ENCODE data around the gene PPP1R18. TPM values are rescaled to one million over a fixed set of nuclear protein-coding genes. Genes with fewer than 3 reads are reported as not detected.
A peak's percentile ranks its signal among the peaks of the same experiment; 100 is the strongest.

Gene PPP1R18
- total and polyA plus RNA-seq, 3 experiments from 2014 or later: 149 to 166 (median 153) TPM

- DNase-seq: no peak
- Mint-ChIP-seq H3K9me3 (no peaks in the 10 kb centered on the region), H3K4me1 (peaks cover 0 to 3% (median 2%) of the 10 kb centered on the region in 3 donors), H3K36me3 (peaks cover 8 to 90% (median 35%) of the 10 kb centered on the region in 3 donors), H3K27ac (peak overlapping the region in 5 of 8 donors; percentile 14 to 88 (median 51)), H3K4me3 (peak overlapping the region in 1 of 7 donors; percentile 34), H3K27me3 (no peaks in the 10 kb centered on the region)
- H3K36me3 ChIP-seq (ENCODE audit: insufficient read depth, low read length): peaks cover 57% of the 10 kb centered on the region
- no peaks in the 10 kb centered on the region for H3K4me1 ChIP-seq (ENCODE audit: insufficient read depth, low read length)
- no peaks in the 10 kb centered on the region for H3K27me3 ChIP-seq (ENCODE audit: insufficient read depth, low read length, poor library complexity, severe bottlenecking)
- no peak overlapping the region for H3K4me3 ChIP-seq (ENCODE audit: low read length)
- no peaks in the 10 kb centered on the region for H3K9me3 ChIP-seq (ENCODE audit: low read length)
- POLR2A ChIA-PET: no interaction called here
- H3K27ac ChIP-seq (ENCODE audit: low read depth, low read length): no peak overlapping the region
- CTCF ChIA-PET: interaction anchor here (1.3 kb wide), 1 partner anchor 24 kb away, joined by 3 read pairs; no protein-coding TSS in a partner anchor
Observed at GRCh38 chr6:30654798-30655742, 31.4 kb downstream of the PPP1R18 start.

- H3K4me1 Mint-ChIP-seq: peaks cover 13 to 19% (median 15%) of the 10 kb centered on the region in 3 donors
- Histone ChIP-seq H3K27ac (ENCODE audit: low read depth, low read length) (no peak overlapping the region), H3K36me3 (ENCODE audit: insufficient read depth, low read length) (peaks cover 30% of the 10 kb centered on the region), H3K4me3 (ENCODE audit: low read length) (no peak overlapping the region), H3K4me1 (ENCODE audit: insufficient read depth, low read length) (peaks cover 13% of the 10 kb centered on the region), H3K9me3 (ENCODE audit: low read length) (no peaks in the 10 kb centered on the region), H3K27me3 (ENCODE audit: insufficient read depth, low read length, poor library complexity, severe bottlenecking) (no peaks in the 10 kb centered on the region)
- H3K27ac Mint-ChIP-seq: peak overlapping the region in 2 of 8 donors; percentile 66 to 73
- peak overlapping the region in 2 of 7 donors; percentile 22 to 49 for H3K4me3 Mint-ChIP-seq
- ChIA-PET CTCF (interaction anchor here (0.7 kb wide), 1 partner anchor 24 kb away, joined by 3 read pairs; no protein-coding TSS in a partner anchor), POLR2A (interaction anchor here (1.9 kb wide), 1 partner anchor 33 kb away, joined by 10 read pairs; the partner anchor contains the start of gene MRPS18B)
- H3K27me3 Mint-ChIP-seq: no peaks in the 10 kb centered on the region
- DNase-seq: no peak
- H3K9me3 Mint-ChIP-seq: no peaks in the 10 kb centered on the region
- H3K36me3 Mint-ChIP-seq: peaks cover 0 to 61% (median 22%) of the 10 kb centered on the region in 3 donors
Observed at GRCh38 chr6:30651143-30651542, 35.3 kb downstream of the PPP1R18 start.

DNA sequence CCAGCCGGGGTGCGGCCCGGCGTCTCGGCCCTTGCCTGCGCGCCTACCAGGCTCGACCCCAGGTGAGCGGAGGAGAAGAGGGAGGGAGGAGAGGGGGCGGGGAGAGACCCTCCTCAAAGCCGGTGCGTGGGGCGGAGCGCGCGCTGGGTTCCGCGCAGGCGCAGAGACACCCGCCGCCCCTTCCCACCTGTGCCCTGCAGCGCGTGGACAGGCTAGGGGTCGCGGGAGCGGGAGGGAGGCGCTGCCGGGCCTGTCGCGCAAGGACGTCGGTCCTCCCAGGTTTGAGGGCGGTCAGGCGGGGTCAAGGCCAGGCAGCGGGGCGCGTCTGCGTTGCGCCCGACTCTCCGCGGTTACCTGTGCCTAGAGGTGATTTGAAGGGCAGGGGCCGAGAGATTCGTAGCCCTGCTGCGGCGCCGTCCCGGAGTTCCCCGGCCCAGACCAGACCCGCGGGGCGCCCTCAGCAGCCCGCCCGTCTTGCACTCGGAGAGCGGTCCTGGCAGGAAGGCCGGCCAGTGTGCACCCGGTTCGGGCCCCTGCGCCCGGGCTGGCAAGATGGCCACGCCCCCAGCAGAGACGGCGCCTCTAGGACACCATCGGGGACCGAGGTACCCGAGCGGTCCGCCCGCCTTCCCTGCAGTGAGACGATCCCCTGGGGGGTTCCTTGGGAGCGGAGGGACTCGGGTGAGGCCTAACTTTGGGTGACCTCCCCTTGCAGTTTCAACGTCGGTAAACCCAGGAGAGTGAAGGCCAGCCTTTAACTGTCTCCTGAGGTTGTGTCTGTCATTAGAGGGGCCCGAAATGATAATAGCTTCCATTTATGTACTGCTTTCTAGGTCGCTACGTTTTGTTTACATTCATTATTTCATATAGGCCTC, 39.0 kb downstream of the PPP1R18 start:
- Mint-ChIP-seq H3K36me3 (peaks cover 0 to 50% (median 15%) of the 10 kb centered on the region in 3 donors), H3K9me3 (no peaks in the 10 kb centered on the region), H3K4me3 (peak overlapping the region; percentile 84 to 95 (median 89)), H3K27me3 (no peaks in the 10 kb centered on the region), H3K4me1 (peaks cover 23 to 31% (median 24%) of the 10 kb centered on the region in 3 donors), H3K27ac (peak overlapping the region; percentile 84 to 96 (median 94))
- CTCF ChIA-PET: interaction anchor here (1.0 to 1.6 kb wide), 2 partner anchors 75 to 83 kb away, joined by 3 to 4 read pairs; no protein-coding TSS in a partner anchor
- peak overlapping the region; percentile 86 for H3K27ac ChIP-seq (ENCODE audit: low read depth, low read length)
- H3K4me1 ChIP-seq (ENCODE audit: insufficient read depth, low read length): peaks cover 18% of the 10 kb centered on the region
- H3K9me3 ChIP-seq (ENCODE audit: low read length): no peaks in the 10 kb centered on the region
- peak; percentile 61 to 83 (median 64) for DNase-seq
- no peaks in the 10 kb centered on the region for H3K27me3 ChIP-seq (ENCODE audit: insufficient read depth, low read length, poor library complexity, severe bottlenecking)
- H3K36me3 ChIP-seq (ENCODE audit: insufficient read depth, low read length): peaks cover 9% of the 10 kb centered on the region
- POLR2A ChIA-PET: interaction anchor here (0.6 to 0.9 kb wide), 4 partner anchors 32 to 175 kb away, joined by 3 to 4 read pairs (median 4); no protein-coding TSS in a partner anchor
- H3K4me3 ChIP-seq (ENCODE audit: low read length): peak overlapping the region; percentile 61

- peaks cover 0 to 46% (median 12%) of the 10 kb centered on the region in 3 donors for H3K36me3 Mint-ChIP-seq
- CTCF ChIA-PET: interaction anchor here (1.0 to 1.7 kb wide), 3 partner anchors 32 to 84 kb away, joined by 3 to 5 read pairs (median 4); no protein-coding TSS in a partner anchor
- Histone ChIP-seq H3K4me3 (ENCODE audit: low read length) (peak within 1 kb of the TSS; percentile 61), H3K4me1 (ENCODE audit: insufficient read depth, low read length) (peaks cover 18% of the 10 kb centered on the region), H3K9me3 (ENCODE audit: low read length) (no peaks in the 10 kb centered on the region), H3K27me3 (ENCODE audit: insufficient read depth, low read length, poor library complexity, severe bottlenecking) (no peaks in the 10 kb centered on the region), H3K27ac (ENCODE audit: low read depth, low read length) (peak within 1 kb of the TSS; percentile 86), H3K36me3 (ENCODE audit: insufficient read depth, low read length) (peaks cover 1% of the 10 kb centered on the region)
- DNase-seq: peak; percentile 90 to 97 (median 90)
- H3K27me3 Mint-ChIP-seq: no peaks in the 10 kb centered on the region
- peaks cover 23 to 31% (median 27%) of the 10 kb centered on the region in 3 donors for H3K4me1 Mint-ChIP-seq
- H3K4me3 Mint-ChIP-seq: peak within 1 kb of the TSS; percentile 84 to 95 (median 89)
- no peaks in the 10 kb centered on the region for H3K9me3 Mint-ChIP-seq
- H3K27ac Mint-ChIP-seq: peak within 1 kb of the TSS; percentile 84 to 96 (median 94)
- POLR2A ChIA-PET: interaction anchor here (0.6 to 1.2 kb wide), 6 partner anchors 70 to 1057 kb away, joined by 3 to 4 read pairs (median 4); partner anchors contain the start of gene MDC1
Observed at GRCh38 chr6:30646450-30647241, 39.8 kb downstream of the PPP1R18 start, which contains the start of gene C6orf136. Gene C6orf136, plus strand, starts transcription at chr6:30647133. Its CDS starts 99 bp downstream, at chr6:30647232.

- Mint-ChIP-seq H3K36me3 (peaks cover 0 to 45% (median 13%) of the 10 kb centered on the region in 3 donors), H3K27ac (peak overlapping the region in 7 of 8 donors; percentile 25 to 96 (median 90)), H3K4me3 (peak overlapping the region in 4 of 7 donors; percentile 38 to 92 (median 89)), H3K27me3 (no peaks in the 10 kb centered on the region), H3K9me3 (no peaks in the 10 kb centered on the region), H3K4me1 (peaks cover 27 to 35% (median 33%) of the 10 kb centered on the region in 3 donors)
- Histone ChIP-seq H3K36me3 (ENCODE audit: insufficient read depth, low read length) (no peaks in the 10 kb centered on the region), H3K27ac (ENCODE audit: low read depth, low read length) (peak overlapping the region; percentile 10), H3K27me3 (ENCODE audit: insufficient read depth, low read length, poor library complexity, severe bottlenecking) (no peaks in the 10 kb centered on the region), H3K4me3 (ENCODE audit: low read length) (no peak overlapping the region), H3K4me1 (ENCODE audit: insufficient read depth, low read length) (peaks cover 22% of the 10 kb centered on the region), H3K9me3 (ENCODE audit: low read length) (no peaks in the 10 kb centered on the region)
- POLR2A ChIA-PET: interaction anchor here (1.2 kb wide), 1 partner anchor 115 kb away, joined by 4 read pairs; no protein-coding TSS in a partner anchor
- no peak for DNase-seq
- CTCF ChIA-PET: interaction anchor here (1.6 to 1.7 kb wide), 2 partner anchors 33 to 85 kb away, joined by 4 to 5 read pairs; no protein-coding TSS in a partner anchor
Observed at GRCh38 chr6:30645989-30646388, 40.5 kb downstream of the PPP1R18 start.

DNA sequence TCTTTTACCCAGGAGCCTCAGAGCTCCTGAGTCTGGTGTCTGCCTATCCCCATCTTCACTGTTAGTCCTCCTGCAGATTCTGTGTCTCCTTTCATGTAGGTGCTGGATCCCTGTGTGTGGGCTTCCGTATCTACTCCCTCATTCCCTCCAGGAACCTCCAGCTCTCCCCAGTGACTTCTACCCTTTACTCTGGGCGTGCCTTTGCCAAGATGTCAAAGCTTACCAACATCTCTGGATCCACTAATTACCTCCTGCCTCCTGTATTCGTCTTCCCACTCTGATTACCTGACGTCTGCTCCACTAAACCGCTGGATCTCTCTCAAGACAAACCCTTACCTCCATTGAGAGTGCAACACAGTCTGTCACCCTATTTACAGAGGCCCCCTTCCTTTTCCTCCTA, 41.7 kb downstream of the PPP1R18 start:
- Histone ChIP-seq H3K27ac (ENCODE audit: low read depth, low read length) (no peak overlapping the region), H3K27me3 (ENCODE audit: insufficient read depth, low read length, poor library complexity, severe bottlenecking) (no peaks in the 10 kb centered on the region), H3K36me3 (ENCODE audit: insufficient read depth, low read length) (no peaks in the 10 kb centered on the region), H3K9me3 (ENCODE audit: low read length) (no peaks in the 10 kb centered on the region), H3K4me3 (ENCODE audit: low read length) (no peak overlapping the region), H3K4me1 (ENCODE audit: insufficient read depth, low read length) (peaks cover 33% of the 10 kb centered on the region)
- H3K36me3 Mint-ChIP-seq: peaks cover 0 to 47% (median 11%) of the 10 kb centered on the region in 3 donors
- H3K4me1 Mint-ChIP-seq: peaks cover 28 to 38% (median 35%) of the 10 kb centered on the region in 3 donors
- no peaks in the 10 kb centered on the region for H3K9me3 Mint-ChIP-seq
- CTCF ChIA-PET: interaction anchor here (1.4 to 1.6 kb wide), 2 partner anchors 19 to 86 kb away, joined by 4 to 6 read pairs; no protein-coding TSS in a partner anchor
- H3K27ac Mint-ChIP-seq: peak overlapping the region in 4 of 8 donors; percentile 32 to 94 (median 77)
- no peaks in the 10 kb centered on the region for H3K27me3 Mint-ChIP-seq
- no peak for DNase-seq
- POLR2A ChIA-PET: no interaction called here
- H3K4me3 Mint-ChIP-seq: no peak overlapping the region

Data from CD8-positive, alpha-beta memory T cell (primary cell).